GM18499 (cell line): ENCODE measurements around the gene IP6K1.

Source experiments
- ATAC-seq: cut with Tn5 transposase; IDR thresholded peaks from one replicate; pipeline ENCODE4 v1.9.1; 2021; ENCODE audit warnings: moderate number of reproducible peaks; ENCODE audit not compliant: insufficient read depth, unreplicated experiment

The IP6K1 gene

GRCh38 chr3:49727924-49728361 is 58.4 kb downstream of the IP6K1 start:
- no peak for ATAC-seq

GRCh38 chr3:49727154-49727923 is 59.0 kb downstream of the IP6K1 start:
- ATAC-seq = no peak

GRCh38 chr3:49725906-49726681 is 60.2 kb downstream of the IP6K1 start:
- ATAC-seq = no peak

- ATAC-seq = no peak
Measured at GRCh38 chr3:49724586-49724985, 61.8 kb downstream of the IP6K1 start.

GRCh38 chr3:49723628-49724551 is 62.5 kb downstream of the IP6K1 start, which contains the start of gene GMPPB:
GMPPB (minus strand) TSS chr3:49723951; CDS start chr3:49723726, 225 bp downstream.
- ATAC-seq = peak; percentile 43

- ATAC-seq = no peak
Measured at GRCh38 chr3:49723296-49723627, 63.1 kb downstream of the IP6K1 start.

GRCh38 chr3:49722896-49723295 is 63.4 kb downstream of the IP6K1 start:
- ATAC-seq = no peak

GRCh38 chr3:49721896-49722781 is 64.2 kb downstream of the IP6K1 start:
- ATAC-seq = no peak

- no peak for ATAC-seq
Measured at GRCh38 chr3:49721596-49721895, 64.8 kb downstream of the IP6K1 start.

- no peak for ATAC-seq
Measured at GRCh38 chr3:49720855-49721595, 65.3 kb downstream of the IP6K1 start.

- peak; percentile 40 for ATAC-seq
Measured at GRCh38 chr3:49719214-49719884, 67.0 kb downstream of the IP6K1 start, which contains the start of gene AMIGO3. AMIGO3 (minus strand) TSS chr3:49719684; CDS start chr3:49719465, 219 bp downstream.

GRCh38 chr3:49718858-49719213 is 67.5 kb downstream of the IP6K1 start:
- ATAC-seq = no peak

- ATAC-seq = no peak
Measured at GRCh38 chr3:49717959-49718857, 68.1 kb downstream of the IP6K1 start.

- no peak for ATAC-seq
Measured at GRCh38 chr3:49717211-49717958, 69.0 kb downstream of the IP6K1 start.

GRCh38 chr3:49716691-49717210 is 69.6 kb downstream of the IP6K1 start:
- ATAC-seq = no peak

- ATAC-seq = no peak
Measured at GRCh38 chr3:49716169-49716568, 70.2 kb downstream of the IP6K1 start.
